Amygdala (tissue), 56 donors: ENCODE results near the gene HOXD1.

Experiments used
- DNase-seq, 56 donors: peaks; one replicate each; lab custom pipeline; 2025; lab: John Stamatoyannopoulos, UW

Gene HOXD1

GRCh38 chr2:176227874-176228273 lies 39.4 kb downstream of the HOXD1 start:
- no peak for DNase-seq

DNA sequence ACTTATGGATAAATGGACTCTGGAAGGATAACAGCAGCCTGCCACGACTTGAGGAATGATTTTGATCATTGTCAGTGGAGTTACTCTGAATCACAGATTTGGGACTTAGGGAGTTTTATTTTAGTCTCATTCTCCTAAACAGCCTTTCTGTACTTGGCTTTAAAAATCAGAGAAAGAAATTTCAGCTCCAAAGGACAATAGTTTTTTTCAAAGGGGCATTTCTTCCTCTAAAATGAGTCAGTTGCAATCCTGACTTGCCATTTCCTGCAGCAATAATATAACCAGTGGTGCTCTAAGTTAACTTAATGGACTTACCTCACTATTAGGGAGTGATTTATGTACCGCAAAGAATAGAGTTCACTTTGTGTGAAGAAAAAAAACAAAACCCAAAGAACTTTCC lies 45.7 kb downstream of the HOXD1 start:
- DNase-seq: no peak

DNA sequence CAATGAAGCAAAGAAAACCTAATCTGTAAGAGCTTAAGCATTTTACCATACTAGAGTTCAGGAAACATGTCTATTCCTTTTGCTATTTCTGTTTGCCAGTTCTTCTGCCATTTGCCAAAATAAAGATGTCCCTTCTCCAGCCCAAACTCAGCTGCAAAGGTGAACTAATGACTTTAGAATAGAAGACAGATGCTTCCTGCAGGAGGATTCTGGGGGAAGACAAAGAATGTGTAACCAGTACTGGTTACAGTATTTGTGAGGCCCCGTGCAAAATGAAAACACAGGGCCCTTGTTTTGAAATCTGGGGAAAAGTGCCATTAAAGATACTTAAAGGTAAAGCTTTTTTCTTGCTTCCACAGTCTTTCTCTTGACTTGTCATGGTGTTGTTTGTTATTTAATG lies 46.5 kb downstream of the HOXD1 start:
- no peak for DNase-seq

- no peak for DNase-seq
These were observed 49.0 kb downstream of the HOXD1 start for GRCh38 chr2:176237456-176237855.

GRCh38 chr2:176239031-176239430 lies 50.6 kb downstream of the HOXD1 start:
- DNase-seq: no peak

DNA sequence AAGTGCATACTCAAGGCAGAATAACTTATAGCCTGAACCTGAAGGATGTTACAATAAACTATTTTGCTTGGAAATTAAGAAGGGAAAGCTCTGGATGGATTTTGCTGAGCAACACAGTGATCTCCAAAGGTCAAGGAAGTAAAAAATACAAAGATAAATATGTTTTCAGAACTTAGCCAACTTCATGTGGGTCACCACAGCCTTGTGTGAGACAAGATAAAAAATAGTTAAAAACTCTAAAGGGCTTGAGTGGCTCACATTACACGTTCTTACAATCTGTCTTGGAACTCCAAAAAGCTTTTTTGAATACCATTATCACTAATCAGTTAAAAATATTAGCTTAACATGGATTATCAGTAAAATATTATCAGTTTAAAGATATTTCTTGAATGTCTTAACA lies 51.8 kb downstream of the HOXD1 start:
- no peak for DNase-seq
